ENCODE measurements around the gene KLF11. TPM values are rescaled to one million over a fixed set of nuclear protein-coding genes. Genes with fewer than 3 reads are reported as not detected.
"Not testable (repeated sequence)": the region's sequence is repeated elsewhere in the genome, so short reads cannot be mapped to it uniquely, and the experiment has no call there.

Gene KLF11
- total RNA-seq, 2 donors from 2014 or later = 5.9 to 11.0 TPM

DNA sequence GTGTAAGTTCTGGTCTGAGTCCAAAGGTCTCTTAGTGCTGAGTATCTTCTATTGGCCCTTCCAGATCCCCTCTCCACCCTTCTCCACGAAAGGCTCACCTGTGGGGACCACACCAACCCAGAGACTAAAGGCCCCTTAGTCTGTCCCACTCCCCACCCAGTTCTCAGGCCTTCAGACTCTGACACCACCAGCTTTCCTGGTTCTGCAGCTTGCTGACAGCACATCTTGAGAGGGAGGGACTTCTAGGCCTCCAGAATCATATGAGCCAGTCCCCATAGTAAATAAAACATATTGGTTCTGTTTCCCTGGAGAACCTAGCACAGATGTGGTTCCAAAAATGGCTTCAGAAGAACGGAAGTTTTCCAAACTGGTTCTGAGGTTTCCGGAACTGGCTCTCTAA lies 38.5 kb upstream of the KLF11 start:
- Mint-ChIP-seq H3K36me3 (ENCODE audit: insufficient read depth in 2 of 2) (no peaks in the 10 kb centered on the region), H3K27me3 (ENCODE audit: low read depth) (peaks cover 41% of the 10 kb centered on the region), H3K9me3 (no peaks in the 10 kb centered on the region), H3K4me3 (no peak overlapping the region), H3K27ac (no peak overlapping the region), H3K4me1 (ENCODE audit: low read depth) (no peaks in the 10 kb centered on the region)
- DNase-seq = no peak
- ATAC-seq (replicated peaks in 1 of 2) = no peak

DNA sequence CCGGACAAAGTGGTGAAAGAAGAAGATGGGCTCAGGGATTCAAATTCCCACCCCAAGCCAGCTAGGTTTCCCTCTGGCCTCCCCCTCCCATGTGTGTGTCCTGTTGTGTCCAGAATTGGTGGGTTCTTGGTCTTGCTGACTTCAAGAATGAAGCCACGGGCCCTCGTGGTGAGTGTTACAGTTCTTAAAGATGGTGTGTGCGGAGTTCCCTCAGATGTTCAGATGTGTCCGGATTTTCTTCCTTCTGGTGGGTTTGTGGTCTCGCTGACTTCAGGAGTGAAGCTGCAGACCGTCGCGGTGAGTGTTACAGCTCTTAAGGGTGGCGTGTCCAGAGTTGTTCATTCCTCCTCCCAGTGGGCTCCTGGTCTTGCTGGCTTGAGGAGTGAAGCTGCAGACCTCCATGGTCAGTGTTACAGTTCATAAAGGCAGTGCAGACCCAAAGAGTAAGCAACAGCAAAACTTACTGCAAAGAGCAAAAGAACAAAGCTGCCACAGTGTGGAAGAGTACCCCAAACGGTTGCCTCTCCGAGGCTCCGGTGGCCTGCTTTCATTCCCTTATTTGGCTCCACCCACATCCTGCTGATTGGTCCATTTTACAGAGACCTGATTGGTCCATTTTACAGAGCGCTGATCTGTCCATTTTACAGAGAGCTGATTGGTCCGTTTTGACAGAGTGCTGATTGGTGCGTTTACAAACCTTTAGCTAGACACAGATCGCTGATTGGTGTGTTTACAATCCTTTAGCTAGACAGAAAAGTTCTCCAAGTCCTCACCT lies 37.7 kb upstream of the KLF11 start:
- no peaks in the 10 kb centered on the region for H3K9me3 Mint-ChIP-seq
- H3K27ac Mint-ChIP-seq = no peak overlapping the region
- ATAC-seq (replicated peaks in 1 of 2) = no peak
- no peaks in the 10 kb centered on the region for H3K36me3 Mint-ChIP-seq (ENCODE audit: insufficient read depth in 2 of 2)
- peaks cover 41% of the 10 kb centered on the region for H3K27me3 Mint-ChIP-seq (ENCODE audit: low read depth)
- H3K4me3 Mint-ChIP-seq = no peak overlapping the region
- DNase-seq = no peak
- H3K4me1 Mint-ChIP-seq (ENCODE audit: low read depth) = no peaks in the 10 kb centered on the region

DNA sequence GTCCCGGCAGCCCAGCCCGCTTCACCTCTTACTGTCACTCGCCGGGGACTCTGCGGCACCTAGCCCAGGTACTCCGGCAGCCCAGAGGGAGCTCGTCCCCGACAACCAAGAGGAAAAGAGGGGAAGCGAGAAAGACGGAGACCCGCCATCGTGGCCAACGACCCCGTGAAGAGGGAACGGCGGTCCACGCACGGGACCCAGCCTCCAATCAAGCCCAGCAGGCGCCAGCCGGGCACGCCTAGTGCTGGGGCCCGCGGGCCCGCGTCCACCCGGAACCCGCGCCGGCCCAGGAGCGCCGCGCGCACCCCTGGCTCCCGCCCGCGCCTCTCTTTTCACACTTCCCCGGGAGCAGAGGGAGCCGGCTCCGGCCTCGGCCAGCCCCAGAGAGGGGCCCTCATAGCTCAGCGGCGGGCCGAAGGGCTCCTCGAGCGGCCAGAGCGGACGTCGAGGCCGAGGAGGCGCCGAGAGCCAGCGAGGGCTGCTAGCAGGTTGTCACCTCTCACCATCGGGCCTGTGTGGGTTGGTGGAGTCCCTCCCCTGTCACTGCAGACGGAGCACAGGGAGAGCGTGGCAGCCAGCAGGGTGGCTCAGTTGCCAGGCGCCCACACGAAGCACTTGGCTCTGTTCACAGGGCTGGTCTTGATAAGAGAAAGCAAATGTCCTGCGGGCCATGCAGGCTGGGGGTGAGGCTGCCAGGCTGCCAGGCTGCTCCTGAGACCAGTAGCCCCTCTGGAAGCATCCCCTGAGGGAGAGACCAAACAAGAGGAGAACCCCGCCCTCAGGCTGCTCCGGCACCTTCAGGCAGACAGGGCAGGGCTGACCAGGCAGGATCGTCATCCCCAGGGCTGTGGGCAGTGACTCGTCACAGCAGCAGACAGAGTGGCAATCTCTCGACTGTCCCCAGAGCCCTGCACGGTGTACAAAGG lies 36.9 kb upstream of the KLF11 start:
- H3K4me1 Mint-ChIP-seq (ENCODE audit: low read depth) = no peaks in the 10 kb centered on the region
- peak in 1 of 2 donors; percentile 11 for DNase-seq

DNA sequence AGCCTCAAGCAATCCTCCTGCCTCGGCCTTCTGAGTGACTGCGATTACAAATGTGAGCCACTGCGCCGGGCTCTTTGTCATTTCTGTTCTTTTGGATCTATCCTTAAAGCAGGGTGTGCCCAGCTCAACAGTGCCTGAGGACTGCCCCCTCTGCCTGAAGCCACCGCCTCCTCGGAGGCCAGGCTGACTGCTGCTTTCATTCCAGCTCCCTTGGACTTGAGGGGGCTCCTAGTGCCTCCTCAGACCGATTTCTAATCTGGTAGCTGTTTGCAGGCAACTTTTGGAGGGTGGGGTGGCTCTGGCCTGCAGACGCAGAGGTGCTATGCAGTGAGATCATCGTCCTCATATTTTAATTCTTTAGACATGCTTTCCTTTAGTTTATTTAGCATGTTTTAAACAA lies 35.9 kb upstream of the KLF11 start:
- H3K27me3 Mint-ChIP-seq (ENCODE audit: low read depth) = peaks cover 41% of the 10 kb centered on the region
- H3K9me3 Mint-ChIP-seq = no peaks in the 10 kb centered on the region
- no peak overlapping the region for H3K27ac Mint-ChIP-seq
- no peak for DNase-seq
- H3K4me3 Mint-ChIP-seq = no peak overlapping the region
- H3K36me3 Mint-ChIP-seq (ENCODE audit: insufficient read depth in 2 of 2) = no peaks in the 10 kb centered on the region
- no peaks in the 10 kb centered on the region for H3K4me1 Mint-ChIP-seq (ENCODE audit: low read depth)
- ATAC-seq (replicated peaks in 1 of 2) = no peak

More for the DNA sequence above, 36.9 kb upstream of the KLF11 start:
- Mint-ChIP-seq H3K36me3 (ENCODE audit: insufficient read depth in 2 of 2) (no peaks in the 10 kb centered on the region), H3K4me3 (peak overlapping the region in 1 of 2 donors; percentile 31), H3K27me3 (ENCODE audit: low read depth) (peaks cover 41% of the 10 kb centered on the region), H3K27ac (no peak overlapping the region), H3K9me3 (no peaks in the 10 kb centered on the region)
- peak; percentile 37 to 51 for ATAC-seq (replicated peaks in 1 of 2)

DNA sequence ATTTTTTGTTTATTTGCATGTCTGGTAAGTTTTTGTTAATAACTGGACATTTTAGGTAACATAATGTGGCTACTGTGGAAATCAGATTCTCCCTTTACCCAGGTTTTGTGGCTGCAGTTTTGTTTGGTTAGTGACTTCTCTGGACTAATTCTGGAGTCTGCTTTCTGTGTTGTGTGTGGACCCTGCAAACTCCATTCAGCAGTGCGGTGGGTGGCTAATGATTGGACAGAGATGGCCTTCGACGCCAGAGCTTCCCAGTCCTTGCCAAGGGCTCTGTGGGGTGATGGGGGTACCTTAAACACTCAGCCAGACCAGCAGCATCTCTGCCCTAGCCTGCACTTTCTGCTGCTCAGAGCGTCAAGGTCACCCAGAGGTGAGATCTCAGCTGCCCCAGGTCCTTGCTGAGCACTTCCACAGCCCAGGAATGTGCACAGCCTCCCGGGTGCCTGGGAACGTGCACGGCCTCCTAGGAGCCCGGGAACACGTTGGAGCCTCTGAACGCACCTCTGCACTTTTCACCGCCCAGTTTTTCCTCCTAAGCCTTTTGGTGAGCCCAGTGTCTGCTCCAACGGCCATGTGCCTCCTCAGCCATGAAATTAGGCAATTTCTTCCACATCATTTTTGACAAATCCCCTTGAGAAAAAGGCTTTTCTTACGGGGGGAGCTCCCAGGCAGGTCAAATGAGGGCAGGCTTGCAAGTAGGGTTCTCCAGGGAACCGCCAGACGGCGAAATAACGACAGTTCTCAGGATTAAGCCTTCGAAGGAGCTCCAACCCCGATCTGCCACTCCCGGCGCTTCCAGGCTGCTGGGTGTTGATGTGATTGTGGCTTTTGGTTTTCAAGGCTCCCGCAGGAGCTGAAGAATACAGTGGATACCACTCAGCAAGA lies 35.2 kb upstream of the KLF11 start:
- ATAC-seq (replicated peaks in 1 of 2) = no peak
- no peak for DNase-seq
- Mint-ChIP-seq H3K9me3 (no peaks in the 10 kb centered on the region), H3K4me3 (no peak overlapping the region), H3K4me1 (ENCODE audit: low read depth) (no peaks in the 10 kb centered on the region), H3K27me3 (ENCODE audit: low read depth) (peaks cover 41% of the 10 kb centered on the region), H3K36me3 (ENCODE audit: insufficient read depth in 2 of 2) (no peaks in the 10 kb centered on the region), H3K27ac (no peak overlapping the region)

DNA sequence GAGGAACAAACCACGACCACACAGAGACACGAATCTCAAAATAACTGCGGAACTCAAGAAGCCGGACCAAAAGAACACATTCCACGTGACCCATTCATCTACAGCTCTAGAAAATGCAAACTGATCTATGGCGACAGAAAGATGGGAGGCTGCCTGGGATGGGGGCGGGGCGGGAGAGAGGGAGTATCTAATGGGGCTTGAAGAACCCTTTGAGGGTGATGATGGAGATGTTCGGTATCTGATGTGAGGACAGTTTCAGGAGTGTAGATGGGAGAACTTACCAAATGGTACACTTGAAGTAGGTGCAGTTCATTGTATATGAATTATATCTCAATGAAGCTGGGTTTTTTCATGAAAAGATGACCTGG lies 34.6 kb upstream of the KLF11 start:
- Mint-ChIP-seq H3K4me3 (no peak overlapping the region), H3K4me1 (ENCODE audit: low read depth) (no peaks in the 10 kb centered on the region)
- ATAC-seq (replicated peaks in 1 of 2) = no peak

DNA sequence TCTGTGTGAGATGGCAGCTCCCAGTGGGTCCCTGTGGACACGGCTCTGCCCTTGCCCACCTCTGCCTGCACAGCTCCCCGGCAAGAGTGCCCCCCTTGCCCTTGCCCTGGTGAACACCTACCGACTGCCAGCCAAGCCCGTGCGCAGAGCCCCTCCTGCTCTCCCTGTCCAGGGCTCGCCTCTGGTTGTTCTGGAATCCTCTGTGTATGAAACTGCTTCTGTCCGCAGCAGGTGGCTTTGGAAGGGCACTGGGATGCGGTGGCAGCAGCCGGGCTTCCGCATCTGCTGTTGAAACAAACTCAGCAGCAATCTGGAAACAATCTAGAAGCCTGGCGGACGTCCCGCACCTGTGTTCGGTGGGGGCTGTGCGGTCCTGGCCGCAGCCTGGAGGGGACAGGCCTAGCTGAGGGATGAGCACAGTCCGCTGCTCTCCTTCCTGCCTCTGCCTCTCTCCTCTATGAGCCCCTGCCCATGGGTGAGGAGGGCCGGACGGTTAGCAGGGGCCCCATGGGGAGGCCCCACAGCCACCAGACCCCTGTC lies 34.0 kb upstream of the KLF11 start:
- Mint-ChIP-seq H3K27me3 (ENCODE audit: low read depth) (peaks cover 40% of the 10 kb centered on the region), H3K9me3 (no peaks in the 10 kb centered on the region), H3K4me3 (no peak overlapping the region), H3K36me3 (ENCODE audit: insufficient read depth in 2 of 2) (no peaks in the 10 kb centered on the region), H3K4me1 (ENCODE audit: low read depth) (no peaks in the 10 kb centered on the region), H3K27ac (no peak overlapping the region)
- ATAC-seq (replicated peaks in 1 of 2) (no peak), DNase-seq (no peak)

More for the DNA sequence above, 34.6 kb upstream of the KLF11 start:
- H3K36me3 Mint-ChIP-seq (ENCODE audit: insufficient read depth in 2 of 2) = no peaks in the 10 kb centered on the region
- H3K9me3 Mint-ChIP-seq = no peaks in the 10 kb centered on the region
- DNase-seq = no peak
- peaks cover 41% of the 10 kb centered on the region for H3K27me3 Mint-ChIP-seq (ENCODE audit: low read depth)
- H3K27ac Mint-ChIP-seq = no peak overlapping the region

DNA sequence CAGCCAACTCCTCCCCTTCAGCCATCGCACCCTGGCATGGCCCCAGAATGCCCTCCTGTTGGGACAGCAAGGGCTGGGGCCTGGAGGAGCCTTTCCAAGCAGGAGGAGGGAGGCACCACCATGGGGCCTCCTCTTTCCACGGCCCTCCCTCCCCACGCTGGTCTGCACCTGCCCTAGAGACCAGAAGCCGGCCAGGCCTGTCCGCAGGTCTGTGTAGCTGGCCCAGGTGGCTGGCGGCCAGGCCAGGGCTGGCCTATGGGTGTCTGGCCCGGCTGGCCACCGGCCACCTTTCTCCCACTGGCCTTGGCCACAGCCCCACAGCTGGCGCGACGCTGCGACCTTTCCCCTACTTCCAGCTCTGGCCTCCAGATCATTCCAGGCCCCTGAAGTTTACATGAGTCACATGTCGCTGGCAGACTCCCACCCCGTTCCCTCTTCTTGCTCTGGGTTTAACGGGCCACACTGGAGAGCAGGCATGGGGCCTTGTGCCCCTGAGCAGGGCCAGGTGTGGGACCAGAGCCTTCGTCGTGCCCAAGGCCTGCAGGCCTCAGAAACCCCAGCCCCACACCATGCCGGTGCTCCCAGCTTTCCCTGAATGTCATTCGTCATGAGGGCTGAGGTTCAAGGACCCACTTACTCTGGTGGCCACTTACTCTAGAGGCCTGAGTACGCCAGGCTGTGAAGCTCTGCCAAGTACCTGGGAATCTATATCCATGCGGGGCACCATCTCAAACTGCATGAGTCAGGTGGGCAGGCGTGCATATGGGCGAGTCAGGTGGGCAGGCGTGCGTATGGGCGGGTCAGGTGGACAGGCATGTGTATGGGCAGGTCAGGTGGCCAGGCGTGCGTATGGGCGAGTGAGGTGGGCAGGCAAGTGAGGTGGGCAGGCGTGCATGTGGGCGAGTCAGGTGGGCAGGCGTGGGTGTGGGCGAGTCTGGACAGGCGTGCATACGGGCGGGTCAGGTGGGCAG lies 33.3 kb upstream of the KLF11 start:
- H3K9me3 Mint-ChIP-seq = no peaks in the 10 kb centered on the region
- ATAC-seq (replicated peaks in 1 of 2) = no peak
- H3K27ac Mint-ChIP-seq = no peak overlapping the region
- H3K36me3 Mint-ChIP-seq (ENCODE audit: insufficient read depth in 2 of 2) = no peaks in the 10 kb centered on the region
- no peak for DNase-seq
- no peaks in the 10 kb centered on the region for H3K4me1 Mint-ChIP-seq (ENCODE audit: low read depth)
- H3K27me3 Mint-ChIP-seq (ENCODE audit: low read depth) = peaks cover 33% of the 10 kb centered on the region
- H3K4me3 Mint-ChIP-seq = no peak overlapping the region

DNA sequence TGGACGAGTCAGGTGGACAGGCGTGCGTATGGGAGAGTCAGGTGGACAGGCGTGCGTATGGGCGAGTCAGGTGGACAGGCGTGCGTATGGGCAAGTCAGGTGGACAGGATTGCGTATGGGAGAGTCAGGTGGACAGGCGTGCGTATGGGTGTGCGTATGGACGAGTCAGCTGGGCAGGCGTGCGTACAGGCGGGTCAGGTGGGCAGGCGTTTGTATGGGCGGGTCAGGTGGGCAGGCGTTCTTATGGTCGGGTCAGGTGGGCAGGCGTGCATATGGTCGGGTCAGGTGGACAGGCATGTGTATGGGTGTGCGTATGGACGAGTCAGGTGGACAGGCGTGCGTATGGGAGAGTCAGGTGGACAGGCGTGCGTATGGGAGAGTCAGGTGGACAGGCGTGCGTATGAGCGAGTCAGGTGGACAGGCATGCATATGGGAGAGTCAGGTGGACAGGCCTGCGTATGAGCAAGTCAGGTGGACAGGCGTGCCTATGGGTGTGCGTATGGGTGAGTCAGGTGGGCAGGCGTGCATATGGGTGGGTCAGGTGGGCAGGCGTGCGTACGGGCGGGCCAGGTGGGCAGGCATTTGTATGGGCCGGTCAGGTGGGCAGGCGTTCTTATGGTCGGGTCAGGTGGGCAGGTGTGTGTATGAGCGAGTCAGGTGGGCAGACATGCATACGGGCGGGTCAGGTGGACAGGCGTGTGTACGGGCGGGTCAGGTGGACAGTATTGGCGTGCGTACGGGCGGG lies 32.3 kb upstream of the KLF11 start:
- H3K9me3 Mint-ChIP-seq; H3K4me1 Mint-ChIP-seq (ENCODE audit: low read depth); H3K36me3 Mint-ChIP-seq (ENCODE audit: insufficient read depth in 2 of 2); ATAC-seq (replicated peaks in 1 of 2); H3K27ac Mint-ChIP-seq; H3K4me3 Mint-ChIP-seq; DNase-seq: not testable (repeated sequence)
- peaks cover 26% of the 10 kb centered on the region for H3K27me3 Mint-ChIP-seq (ENCODE audit: low read depth)

DNA sequence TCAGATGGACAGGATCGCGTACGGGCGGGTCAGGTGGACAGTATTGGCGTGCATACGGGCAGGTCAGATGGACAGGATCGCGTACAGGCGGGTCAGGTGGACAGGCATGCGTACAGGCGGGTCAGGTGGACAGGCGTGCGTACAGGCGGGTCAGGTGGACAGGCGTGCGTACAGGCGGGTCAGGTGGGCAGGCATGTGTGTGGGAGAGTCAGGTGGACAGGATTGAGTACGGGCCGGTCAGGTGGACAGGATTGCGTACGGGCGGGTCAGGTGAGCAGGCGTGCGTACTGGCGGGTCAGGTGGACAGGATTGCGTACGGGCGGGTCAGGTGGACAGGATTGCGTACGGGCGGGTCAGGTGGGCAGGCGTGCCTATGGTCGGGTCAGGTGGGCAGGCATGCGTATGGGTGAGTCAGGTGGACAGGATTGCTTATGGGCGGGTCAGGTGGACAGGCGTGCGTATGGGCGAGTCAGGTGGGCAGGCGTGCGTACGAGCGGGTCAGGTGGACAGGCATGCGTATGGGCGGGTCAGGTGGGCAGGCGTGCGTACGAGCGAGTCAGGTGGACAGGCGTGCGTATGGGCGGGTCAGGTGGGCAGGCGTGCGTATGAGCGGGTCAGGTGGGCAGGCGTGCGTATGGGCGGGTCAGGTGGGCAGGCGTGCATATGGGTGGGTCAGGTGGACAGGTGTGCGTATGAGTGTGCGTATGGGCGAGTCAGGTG lies 31.6 kb upstream of the KLF11 start:
- not testable (repeated sequence) for DNase-seq; H3K27ac Mint-ChIP-seq; H3K9me3 Mint-ChIP-seq; H3K4me3 Mint-ChIP-seq; ATAC-seq (replicated peaks in 1 of 2); H3K36me3 Mint-ChIP-seq (ENCODE audit: insufficient read depth in 2 of 2); H3K4me1 Mint-ChIP-seq (ENCODE audit: low read depth)
- peaks cover 24% of the 10 kb centered on the region for H3K27me3 Mint-ChIP-seq (ENCODE audit: low read depth)

All from activated T-cell treated with anti-CD3 and anti-CD28 coated beads, Interleukin-2, amount 50 U/mL, for 72 hours (primary cell).